NAMALWA (cell line): ENCODE results near the gene CORO1C.

Experiments
- DNase-seq: peaks from one replicate; pipeline ENCODE4 v3.0.0-alpha.2; 2015; ENCODE audit warnings: low spot score

CORO1C gene

DNA sequence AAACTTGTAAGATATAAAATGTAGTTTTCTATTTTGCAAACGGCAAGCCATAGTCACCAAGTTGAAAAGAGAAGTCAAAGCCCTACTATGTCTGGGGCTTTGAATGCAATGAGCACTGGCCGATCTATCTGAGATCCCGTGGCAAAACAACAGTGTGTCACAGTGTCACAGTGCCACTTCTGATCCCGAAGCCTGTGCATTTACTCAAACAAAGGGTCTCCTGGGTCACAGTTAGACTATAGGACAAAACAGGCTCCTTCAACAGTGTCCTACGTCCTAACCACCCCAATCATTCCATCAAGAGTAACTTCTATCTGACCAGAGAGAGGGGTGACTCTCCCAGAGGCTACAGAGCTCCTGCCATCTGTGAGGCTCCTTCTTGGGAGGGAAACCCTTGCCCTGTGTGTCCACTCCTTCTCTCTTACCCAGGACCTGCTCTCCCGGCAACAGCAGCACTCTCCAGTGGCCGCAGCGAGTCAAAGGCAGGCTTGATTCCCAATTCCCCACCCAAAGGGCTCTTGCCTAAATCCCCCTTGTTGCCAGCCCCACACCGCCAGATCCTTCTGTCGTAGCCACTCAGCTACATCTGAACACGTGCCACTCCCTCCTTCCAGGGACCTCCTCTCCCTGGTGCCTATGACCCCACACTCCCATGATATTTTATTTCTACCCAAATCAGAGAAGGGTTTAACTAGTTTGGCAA lies 83.6 kb downstream of the CORO1C start:
- no peak for DNase-seq

DNA sequence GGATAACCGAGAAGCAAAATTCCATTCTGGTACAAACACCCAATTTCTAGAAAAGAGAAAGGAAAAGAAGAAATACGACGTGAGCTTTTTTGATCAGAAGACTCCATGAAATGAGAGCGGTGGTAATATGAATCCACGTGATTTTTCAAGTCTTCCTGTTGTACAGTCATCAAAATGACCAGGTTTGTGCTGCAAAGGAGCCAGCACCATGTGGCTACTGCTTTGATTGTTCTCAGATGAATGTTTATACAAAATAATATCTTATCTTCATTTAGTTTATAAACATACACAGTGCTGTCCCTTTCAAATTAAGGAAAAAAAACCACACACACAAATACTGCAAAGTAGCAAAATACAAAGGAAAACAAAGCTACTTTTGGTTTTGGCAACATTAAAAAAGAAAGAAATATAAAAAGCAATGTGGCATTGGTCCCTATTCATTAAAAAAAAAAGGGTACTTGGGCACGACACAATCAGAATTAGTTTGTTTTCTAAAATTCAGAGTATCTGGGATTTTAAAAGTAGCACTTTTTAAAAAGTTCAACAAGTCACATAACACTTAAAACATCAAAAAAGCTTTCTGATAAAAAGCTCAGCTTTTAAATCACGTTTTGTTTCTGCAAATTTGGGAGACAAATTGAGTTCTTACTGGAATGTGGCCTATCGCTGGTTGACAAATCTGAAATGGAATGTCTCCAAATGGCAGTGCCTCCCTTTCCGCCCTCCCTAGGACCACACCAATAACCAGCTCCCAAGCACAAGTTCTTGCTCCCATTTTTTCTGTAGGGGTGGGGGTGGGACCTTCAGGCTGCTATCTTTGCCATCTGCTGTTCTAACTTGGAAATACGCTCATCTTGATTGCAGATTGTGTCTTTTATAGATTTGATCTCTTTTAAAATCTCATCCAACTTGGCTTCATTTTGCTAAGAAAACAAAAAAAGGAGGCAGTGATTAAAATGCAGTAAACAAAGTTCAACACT lies 84.4 kb downstream of the CORO1C start:
- peak; percentile 31 for DNase-seq

DNA sequence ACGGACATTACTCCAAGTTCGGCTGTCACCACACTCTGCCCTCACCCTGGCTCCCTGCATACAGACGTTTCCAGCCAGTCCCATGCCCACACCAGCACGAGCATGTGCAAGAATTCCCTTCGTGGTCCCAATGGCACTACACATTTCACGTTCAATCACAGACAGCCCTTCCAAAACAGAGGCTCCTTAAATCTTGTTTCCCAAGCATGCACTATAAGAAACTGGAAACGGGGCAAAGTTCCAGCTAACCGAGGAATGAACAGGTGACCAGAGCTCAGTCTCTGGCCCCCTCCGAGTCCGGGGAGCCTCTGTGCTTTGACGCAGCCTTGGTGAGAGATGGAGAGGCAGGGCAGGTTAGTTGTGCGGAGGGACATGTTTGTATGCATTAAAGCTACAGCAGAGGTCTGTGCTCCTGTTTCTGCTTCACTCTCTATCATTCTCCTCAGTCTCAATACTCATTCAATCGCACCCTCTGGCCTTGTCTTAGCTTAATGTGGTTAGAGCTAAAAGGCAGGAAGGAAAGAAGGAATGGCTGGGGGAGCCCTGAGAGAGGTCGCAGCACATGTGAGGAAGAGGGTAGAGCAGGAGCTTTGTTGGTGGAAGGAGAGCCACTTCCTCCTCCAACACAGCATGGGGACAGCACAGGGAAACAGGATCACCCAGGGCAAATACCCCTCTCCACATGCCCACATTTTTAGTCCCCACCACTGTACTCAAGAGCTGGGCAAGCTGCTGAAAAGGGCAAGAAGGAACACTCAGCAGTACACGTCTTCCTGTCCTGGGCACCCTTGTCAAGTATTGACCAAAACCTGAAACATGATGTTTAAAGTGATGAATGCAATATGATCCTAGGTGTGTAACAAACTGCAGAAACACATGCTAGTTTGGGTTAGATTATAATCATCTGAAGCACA lies 85.4 kb downstream of the CORO1C start:
- no peak for DNase-seq

DNA sequence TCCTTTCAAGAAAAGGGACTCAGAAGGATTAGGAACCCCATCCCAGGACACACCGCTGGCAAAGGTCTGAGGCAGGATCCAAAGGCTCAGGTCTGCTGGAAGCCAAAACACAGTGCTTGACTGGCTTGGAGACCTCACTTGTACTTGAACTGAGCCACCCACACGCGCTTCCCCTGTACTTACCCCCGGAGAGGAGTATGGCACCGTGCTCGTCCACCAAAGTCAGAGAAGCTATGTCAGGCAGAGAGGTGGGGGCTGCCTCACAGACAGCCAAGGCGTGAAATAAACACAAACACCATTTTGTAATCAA lies 86.6 kb downstream of the CORO1C start:
- DNase-seq = no peak

DNA sequence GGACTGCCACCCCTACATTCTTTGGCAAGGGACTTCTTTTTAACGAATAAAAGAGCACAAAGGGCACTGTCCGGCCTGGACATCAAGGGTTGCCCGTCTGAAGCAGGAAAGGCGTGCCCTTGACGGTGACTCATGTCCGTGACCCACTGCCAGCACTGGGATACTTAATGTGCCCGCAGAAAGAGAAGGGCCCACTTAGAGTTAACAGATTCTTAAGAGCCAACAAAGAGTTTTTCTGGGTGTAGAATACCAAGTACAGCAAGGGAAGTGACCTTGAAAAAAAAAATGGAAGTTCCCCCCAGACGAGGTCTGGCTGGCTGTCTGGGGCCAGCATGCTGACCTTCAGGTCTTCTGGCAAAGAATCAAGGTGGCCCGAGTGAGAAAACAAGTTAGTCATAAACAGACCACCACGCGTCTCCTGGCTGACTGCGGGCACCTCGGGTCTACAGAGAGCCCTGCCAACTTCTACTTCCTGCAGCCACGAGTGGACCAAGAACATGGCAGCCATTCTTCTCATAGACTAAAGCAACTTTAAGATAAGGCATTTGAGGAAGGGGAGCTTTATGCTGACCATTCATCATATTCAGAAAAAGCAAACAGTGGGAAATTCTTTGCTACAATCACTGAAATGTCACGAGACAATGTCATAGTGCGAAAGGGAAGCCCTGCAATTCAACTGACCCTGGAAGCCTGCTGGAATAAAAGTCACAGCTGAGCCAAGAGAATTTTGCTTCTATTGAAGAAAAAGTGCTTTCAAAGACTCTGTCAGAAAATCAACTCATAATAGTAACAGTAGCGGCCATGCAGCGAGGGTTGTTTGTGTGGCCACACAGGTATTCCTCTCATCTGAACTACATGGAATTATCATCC lies 87.1 kb downstream of the CORO1C start:
- DNase-seq = no peak

DNA sequence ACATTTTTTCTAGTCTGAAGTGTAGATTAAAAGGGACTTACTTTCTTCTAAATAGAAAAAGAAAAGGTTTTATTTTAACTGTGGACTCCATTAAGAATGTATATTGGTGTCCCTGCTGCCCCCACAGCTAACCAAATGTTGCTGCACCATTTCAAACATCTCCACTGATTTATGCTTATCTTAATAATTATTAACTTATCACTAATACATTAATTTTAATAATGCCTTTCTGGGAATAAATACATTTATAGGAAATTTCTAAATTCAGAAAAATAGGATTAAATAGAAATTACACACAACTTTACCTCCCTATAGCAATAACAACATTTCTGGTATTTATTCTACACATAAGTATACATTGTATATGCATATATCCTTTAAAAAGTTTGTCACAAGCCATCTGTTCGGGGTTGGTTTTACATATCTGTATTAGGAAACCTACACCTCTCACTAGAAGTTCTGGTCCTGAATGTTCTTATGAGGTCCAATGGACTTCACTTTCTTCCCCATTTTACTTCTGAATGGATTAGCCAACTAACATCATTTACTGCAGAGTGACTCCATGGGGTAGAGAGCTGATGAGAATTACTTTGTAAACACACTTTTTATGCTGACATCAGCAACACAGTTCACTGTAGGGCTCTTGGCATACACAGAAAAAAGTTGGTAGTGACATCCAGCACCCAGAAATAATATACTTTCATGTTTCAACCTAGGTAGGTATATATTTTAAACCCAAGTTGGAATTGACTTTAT lies 88.2 kb downstream of the CORO1C start:
- peak; percentile 39 for DNase-seq

DNA sequence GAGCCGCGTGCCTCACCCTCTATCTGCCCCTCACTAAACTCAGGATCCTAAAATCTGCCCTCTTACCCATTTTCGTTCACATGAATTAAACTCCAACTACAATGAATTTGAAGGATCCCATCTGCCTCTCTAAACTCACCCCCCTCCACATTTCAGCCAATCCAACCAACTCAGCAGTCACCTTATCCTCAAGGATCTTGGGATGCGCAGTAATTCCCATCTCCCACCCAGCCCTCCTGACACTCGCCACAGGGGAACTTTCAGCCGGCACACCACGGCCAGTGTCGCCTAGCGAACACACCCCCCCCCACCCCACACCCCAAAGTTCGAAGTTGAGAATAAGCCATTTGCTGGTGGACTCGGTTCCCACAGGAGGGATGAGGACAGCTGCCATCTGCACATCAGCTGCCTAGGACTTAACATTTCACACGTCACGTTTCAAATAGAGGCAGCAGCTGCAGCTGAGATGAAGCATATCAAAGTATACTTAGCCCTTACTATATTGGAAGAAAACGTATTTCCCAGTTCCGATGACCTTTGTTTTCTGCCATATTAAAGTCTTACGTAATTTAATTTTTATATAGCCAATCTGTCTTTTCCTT lies 88.9 kb downstream of the CORO1C start:
- DNase-seq = peak; percentile 96

DNA sequence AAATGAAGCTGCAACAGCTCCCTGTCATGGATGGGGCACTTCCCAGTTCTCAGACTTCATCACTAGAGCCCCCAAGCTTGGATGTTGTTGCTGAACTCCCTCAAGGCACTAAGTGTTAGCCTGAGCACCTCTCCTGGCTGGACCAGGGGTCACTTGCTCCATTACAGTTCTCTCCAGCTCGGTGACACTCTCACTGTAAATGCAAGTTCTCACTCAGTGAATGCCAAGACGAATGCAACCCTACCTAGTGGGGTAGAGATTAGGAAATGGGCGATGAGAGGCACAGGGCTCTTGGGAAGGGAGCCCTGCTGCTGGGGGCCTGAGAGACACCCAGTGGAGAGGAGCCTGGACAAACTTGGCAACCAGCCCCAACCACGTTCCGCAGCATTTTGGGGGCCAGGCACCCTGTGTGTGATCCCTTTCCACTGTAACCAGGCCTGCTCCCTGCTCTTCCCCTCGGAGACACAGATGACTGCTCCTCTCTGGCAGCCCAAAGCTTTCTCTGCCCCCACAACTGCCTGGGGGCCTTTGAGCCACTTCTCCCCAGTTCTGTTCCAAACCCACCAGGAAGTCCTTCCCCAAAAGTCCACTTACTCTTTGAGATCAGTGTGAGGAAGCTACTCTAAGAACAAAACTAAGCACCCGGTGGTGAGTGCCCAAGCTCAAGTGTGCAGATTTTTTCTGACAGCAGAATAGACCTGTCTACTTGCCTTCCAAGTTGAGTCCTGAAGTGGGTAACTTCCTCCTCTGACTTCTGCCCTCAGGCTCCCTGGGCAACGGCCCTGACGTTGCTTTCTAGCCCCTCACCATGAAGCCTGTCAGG lies 89.7 kb downstream of the CORO1C start:
- DNase-seq = peak; percentile 88

DNA sequence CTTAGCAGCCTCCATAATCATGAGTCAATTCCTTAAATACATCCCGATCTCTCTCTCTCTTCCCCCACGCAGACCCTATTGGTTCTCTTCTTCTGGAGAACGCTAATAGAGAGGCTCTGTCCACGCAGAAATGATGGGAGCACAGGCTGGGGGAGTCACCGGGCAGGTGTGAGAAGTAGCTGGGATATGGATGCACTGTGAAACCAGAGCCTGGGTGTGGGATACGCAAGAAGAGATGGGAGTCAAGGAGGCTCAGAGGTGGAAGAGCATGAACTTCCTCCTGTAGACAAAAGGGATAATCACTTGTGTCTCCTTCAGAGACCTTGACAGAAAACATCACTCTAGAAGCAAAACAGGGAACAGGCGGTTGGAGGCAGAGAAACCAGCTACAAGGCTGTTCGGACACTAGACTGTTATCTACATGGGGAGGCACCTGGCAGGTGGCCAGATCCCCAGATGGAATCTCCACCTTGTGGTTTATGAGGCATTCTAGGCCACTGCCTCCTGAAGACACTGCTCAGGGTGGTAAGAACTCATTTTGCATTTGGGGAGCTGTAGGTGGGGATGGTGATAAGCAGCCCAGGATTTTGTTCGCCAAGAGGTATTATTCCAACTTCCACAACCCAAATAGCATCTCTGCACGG lies 90.4 kb downstream of the CORO1C start:
- peak; percentile 84 for DNase-seq

DNA sequence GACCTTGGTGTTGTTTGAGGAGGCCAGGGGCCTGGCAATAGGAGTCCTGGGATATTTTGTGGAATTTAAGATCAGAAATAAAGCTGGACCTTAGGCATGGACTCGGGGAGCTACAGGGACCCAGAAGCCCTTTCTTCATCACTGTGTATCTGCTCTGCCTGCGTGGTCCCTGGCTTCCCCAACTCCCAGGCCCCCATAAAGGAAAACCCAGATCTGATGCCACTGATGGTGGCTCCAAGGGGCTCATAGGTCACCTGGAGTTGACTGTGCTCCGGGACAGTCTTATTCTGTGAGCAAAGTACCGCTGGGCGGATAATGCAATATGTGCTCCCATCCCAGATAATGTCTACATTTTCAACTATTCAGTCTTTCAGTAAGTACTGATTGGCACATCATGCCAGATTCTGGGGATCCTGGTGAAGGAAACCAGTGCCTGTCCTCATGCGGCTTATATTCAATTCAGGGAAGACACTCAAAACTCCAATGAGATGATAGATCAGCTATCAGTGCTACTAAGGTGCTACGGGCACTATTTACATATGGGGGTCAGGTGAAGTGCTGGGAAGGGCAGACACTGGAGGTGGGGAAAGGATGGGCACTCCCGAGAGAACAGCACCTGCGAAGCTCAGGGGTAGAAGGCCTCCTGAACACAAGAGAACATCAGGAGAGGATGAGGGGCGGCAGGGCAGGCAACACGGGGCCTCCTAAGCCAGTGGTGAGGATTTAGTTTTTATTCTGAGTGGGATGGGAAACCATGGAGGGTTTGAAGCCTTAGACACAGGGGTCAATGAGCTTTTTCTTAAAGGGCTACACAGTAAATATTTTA lies 92.1 kb downstream of the CORO1C start:
- no peak for DNase-seq

DNA sequence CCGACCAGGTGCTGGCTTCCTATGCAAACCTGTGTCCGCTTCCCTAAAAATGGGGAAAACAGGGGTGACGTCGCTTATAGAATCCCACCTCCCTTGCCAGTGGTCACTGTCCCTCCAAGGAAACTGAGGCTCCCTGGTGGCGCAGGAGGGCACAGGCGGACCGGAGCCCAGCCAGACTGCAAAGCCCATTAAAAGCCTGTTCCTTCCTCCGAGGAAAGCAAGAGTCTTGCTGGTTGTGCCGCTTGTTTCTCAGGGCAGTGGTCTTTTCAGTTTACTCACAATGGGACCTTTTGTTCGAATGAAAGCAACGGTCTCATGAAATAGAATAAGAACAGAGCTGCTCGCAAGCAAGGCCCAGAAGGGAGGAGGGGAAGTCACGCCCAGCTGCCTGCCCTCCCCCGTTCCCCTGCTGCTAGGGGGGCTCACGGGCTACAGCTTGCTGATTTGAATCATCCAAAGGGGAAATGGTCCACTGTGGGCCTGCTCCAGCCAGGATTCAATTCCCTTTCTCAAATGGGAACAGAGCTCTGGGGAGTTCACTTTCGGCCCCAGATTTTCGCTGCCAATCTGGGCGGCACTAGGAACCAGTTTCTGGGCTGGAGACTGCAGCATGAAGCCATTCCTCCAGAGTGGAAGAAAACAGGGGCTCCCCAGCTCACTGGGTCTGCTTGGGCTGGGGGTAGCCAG lies 93.0 kb downstream of the CORO1C start:
- DNase-seq = peak; percentile 77

DNA sequence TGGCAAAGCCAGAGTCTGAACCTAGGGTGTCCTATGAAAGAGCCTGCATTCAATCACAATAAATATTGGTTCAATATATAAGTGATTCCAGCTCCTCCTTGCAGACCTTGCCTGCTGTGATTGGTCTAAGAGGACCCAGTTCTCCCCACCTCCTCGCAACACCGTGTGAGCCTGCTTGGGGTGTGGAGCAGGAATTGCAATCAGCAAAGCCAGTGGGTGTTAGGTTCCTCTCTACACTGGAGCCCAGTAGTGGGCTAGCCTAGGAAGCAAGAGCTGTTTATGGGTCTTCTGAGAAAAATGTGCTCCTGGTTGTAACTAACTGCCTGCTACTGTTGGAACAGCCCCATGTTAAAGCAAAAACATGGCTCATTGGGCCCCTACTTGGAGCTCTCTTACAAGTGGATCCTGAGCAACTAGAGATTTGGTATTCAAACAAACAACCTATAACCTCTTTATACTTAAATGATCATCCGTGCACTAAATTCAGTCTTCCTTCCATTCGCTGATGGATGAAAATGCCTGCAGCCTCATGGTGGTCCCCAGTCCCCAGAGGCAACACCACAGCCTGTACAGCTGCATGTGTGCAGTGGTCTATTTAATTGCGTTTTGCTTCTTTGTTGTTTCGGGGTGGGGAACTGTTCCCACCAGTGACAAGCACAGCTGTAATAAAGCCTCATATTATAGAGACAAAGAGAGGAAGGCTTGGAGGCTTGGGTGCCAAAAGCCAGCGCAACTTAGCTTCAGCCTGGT lies 93.9 kb downstream of the CORO1C start:
- peak; percentile 90 for DNase-seq

DNA sequence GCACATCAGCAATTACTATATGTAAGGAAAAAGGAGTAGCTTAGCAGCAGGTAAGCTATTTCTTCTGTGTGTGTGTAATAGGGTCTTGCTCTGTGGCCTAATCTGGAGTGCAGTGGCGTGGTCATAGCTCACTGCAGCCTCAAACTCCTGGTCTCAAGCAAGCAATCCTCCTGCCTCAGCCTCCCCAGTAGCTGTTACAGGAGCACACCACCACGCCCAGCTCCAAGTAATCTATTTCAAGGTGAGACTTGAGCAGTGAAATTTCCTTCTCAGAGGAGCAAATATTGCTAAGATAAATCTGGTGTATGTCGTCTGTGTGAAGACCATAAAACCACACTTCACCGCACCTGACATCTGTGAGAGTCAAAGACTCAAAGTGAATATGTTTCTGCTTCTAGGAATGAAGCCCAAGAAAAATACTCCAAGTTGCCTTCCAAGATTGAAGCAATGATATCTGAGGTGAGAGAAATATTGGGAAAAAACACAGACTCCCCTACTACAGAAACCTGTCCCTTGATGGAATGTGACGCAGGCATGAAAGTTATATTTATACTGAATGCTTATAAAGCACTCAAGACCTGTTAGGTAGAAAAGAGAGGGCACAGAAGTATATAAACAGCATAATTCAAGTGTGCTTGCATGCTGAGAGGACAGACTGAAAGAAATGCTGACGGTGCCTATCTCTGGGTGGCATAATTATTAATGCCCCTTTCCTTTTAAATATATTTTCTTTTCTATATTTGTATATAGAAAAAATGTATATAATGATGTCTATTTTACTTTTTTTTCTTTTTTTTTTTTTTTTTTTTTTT lies 95.1 kb downstream of the CORO1C start:
- DNase-seq = peak; percentile 88

DNA sequence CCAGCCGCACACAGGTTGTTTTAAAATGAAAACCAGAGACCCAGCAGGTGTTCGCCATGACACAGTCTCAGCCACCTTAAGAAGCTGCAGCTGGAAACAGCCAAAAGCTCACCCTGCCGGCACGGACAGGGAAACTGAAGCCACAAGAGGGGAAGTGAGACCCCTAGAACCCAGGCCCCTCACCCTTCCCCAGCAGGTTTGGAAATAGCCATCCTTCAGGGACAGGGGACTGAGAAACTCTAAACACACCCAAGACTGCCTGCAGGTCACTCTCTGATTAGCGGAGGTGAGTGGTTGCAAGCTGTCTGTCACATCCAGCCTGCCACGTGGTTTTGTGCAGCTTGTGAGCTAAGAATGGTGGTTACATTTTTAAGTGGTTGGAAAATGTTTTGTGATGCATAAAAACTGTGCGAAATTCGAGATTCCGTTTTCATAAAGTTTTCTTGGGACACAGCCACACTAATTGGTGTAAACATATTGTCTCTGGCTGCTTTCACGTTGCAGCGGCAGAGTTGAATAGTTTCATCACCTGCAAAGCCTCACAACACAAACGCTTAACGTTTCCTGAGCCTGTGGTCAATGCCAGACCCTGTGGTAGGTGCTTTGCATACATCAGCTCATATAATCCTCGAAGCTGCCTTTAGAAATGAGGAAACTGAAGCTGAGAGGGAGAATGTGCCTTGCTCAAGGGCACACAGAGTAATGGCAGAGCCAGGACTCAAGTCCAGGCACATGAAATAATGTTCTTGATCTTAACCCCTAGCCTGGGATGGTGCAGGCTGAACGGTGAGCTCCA lies 95.9 kb downstream of the CORO1C start:
- peak; percentile 98 for DNase-seq

DNA sequence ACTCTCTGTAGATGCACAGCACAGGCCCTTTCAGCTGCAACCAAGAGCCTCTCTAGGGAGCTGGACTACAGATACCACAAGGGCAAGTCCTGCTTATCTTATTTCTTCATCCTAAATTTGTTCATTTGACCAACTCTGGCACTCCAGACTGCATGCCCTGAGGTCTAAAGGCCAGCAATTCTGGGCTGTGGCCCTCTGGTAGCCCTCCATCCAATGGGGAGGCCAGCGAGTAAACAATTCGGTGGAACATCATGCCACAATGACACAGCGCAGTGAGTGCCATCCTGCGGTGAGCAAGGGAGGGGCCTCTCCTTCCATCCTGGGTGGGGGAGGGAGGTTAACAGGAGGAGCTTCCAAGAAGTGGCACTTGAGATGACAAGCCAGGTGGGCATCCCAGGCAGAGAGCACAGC lies 97.0 kb downstream of the CORO1C start:
- DNase-seq = peak; percentile 75
